ENCODE measurements around the gene PTPRQ. TPM values are rescaled to one million over a fixed set of nuclear protein-coding genes. Genes with fewer than 3 reads are reported as not detected.

The PTPRQ gene
- total RNA-seq, 2 experiments from 2014 or later: not detected

DNA sequence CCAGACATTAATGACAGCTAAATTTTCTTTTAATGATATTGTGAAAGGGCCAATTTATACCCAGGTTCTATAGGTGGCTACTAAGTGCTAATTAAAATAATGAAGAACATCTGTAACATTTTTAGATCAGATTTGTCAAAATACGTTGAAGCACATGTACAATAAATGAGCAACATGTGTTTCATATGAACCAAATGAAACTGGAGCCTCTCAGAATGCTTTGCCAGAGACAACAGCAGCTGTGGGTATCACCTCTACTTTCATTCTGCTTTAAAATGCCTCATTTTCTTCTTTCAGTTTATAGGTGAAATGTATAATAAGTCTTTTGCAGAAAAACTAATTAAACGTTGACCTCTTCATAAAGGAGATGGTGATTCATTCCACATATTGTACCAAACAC, 237.3 kb downstream of the PTPRQ start:
- Mint-ChIP-seq H3K27me3 (no peaks in the 10 kb centered on the region), H3K27ac (no peak overlapping the region), H3K4me1 (no peaks in the 10 kb centered on the region), H3K9me3 (no peaks in the 10 kb centered on the region), H3K36me3 (no peaks in the 10 kb centered on the region), H3K4me3 (no peak overlapping the region)
- DNase-seq: no peak

DNA sequence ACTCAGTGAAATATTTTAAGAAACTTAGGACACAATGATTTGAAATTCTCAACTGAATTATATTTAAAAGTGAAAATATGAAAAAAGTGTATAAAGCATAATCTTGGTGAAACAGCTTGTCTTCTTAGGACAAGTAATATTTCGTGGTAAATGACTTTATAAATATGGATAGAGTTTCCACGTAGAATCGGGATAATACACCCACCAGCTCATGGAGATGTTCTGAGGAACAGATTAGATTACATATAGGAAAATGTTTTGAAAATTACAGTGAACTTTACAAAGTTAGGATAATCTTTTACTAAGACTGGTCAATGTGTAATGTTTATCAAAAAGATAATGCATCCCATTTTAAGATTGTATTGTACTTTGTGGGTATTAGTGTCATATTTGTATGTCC, 237.8 kb downstream of the PTPRQ start:
- Mint-ChIP-seq H3K9me3 (no peaks in the 10 kb centered on the region), H3K4me3 (no peak overlapping the region), H3K27ac (no peak overlapping the region), H3K4me1 (no peaks in the 10 kb centered on the region), H3K27me3 (no peaks in the 10 kb centered on the region), H3K36me3 (no peaks in the 10 kb centered on the region)
- no peak for DNase-seq

DNA sequence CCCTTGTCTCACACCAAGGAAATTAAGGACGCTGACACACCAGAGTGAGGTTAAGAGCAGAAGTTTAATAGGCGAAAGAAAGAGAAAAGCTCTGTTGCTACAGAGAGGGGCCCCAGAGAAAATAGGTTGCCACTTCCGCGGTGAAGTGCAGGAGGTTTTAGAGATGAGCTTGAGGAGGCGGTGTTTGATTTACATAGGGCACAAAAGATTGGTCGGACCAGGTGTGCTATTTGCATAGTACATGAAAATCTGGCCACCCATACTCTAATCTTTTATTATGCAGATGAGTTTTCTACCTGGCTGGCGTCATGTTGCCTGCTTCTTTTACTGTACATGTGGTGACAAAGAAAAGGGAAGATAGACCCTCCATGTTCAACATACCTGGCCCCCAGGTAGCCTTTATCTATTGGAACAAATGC, 240.1 kb downstream of the PTPRQ start:
- Mint-ChIP-seq H3K4me1 (no peaks in the 10 kb centered on the region), H3K36me3 (no peaks in the 10 kb centered on the region), H3K27ac (no peak overlapping the region), H3K27me3 (no peaks in the 10 kb centered on the region), H3K4me3 (no peak overlapping the region), H3K9me3 (no peaks in the 10 kb centered on the region)
- DNase-seq: no peak

DNA sequence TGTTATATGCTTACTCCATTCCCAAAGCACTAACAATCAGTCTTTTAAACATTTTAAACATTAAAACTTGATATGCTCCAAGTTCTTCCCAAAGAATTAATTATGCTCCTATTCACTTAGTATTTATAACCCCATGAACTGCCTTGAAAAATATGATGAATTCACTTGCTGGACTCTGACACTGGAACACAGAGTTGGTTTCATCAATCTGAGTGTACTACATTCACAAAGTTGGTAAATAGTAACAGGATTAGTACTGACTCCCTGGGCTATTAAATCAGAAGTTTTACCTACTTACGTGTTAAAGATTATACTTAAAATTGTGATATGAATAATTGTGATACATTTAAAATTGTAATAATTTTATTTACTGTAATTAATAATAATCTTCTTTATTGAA, 246.1 kb downstream of the PTPRQ start:
- Mint-ChIP-seq H3K36me3 (no peaks in the 10 kb centered on the region), H3K4me3 (no peak overlapping the region), H3K27me3 (no peaks in the 10 kb centered on the region), H3K4me1 (no peaks in the 10 kb centered on the region), H3K27ac (no peak overlapping the region), H3K9me3 (no peaks in the 10 kb centered on the region)
- no peak for DNase-seq

DNA sequence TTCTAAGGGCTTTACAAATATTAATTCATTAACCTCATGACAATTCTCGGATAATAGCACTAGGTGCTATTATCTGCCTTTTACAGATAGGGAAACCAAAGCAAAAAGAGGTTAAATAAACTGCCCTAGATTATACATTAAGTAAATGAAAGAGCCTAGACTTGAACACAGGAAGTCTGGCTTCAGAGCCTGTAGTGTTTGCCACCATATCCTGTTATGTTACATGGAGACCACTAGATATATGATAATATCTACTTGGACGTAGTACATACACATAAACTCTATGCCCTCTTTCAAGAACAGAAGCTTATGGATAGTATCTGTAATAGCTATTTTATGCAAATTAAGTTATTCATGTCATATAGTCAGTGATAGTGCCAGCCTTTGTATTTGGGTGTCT, 246.5 kb downstream of the PTPRQ start:
- no peak for DNase-seq
- Mint-ChIP-seq H3K27me3 (no peaks in the 10 kb centered on the region), H3K9me3 (no peaks in the 10 kb centered on the region), H3K4me3 (no peak overlapping the region), H3K36me3 (no peaks in the 10 kb centered on the region), H3K27ac (no peak overlapping the region), H3K4me1 (no peaks in the 10 kb centered on the region)

DNA sequence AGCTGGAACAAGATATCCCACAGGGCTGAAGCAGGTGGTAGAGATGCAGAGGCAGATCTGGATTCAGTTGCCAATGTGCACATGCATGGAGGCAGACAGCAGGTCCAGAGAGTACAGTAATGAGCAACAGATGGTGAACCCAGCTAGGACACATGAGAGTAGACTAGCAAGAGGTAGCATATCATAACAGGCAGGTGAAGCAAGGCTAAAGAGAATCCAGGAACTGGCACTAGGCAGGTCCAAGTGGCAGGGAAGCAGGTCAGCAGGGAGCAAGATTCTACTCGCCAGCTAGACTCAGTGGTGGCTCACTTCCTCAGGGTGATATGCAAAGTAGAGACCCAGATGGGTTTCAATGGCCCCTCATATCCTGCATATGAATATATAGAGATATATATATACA, 248.1 kb downstream of the PTPRQ start:
- H3K27ac Mint-ChIP-seq: no peak overlapping the region
- H3K36me3 Mint-ChIP-seq: no peaks in the 10 kb centered on the region
- no peak for DNase-seq
- H3K4me1 Mint-ChIP-seq: no peaks in the 10 kb centered on the region
- no peaks in the 10 kb centered on the region for H3K27me3 Mint-ChIP-seq
- H3K9me3 Mint-ChIP-seq: no peaks in the 10 kb centered on the region
- no peak overlapping the region for H3K4me3 Mint-ChIP-seq

DNA sequence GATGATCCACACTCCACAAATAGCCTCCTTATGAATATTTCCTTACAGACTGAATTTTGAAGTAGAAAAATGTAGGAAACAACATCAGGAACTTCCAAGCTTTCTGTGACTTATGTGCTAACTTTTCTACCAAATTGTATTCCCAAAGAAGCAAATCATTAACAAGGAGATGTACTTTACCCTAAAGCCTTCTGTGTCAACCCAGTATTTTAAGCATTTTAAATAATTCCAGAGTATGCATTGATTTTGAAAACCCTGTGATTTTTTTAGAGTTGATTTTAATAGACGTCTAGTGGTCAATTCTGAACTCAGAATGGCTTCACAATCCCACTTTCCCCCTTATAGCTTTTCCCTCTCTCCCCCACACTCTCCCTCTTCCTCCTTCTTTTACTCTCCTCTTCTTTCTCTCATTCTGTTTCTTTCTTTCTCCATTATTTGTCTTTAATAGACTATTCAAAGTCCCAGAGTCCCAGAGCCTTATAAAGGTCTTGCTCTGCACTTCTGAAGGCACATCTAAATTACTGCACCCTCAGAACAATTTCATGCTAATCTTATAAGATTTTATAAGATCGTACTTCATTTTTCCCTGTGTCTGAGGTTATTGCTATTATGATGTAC, 253.3 kb downstream of the PTPRQ start:
- Mint-ChIP-seq H3K4me1 (no peaks in the 10 kb centered on the region), H3K36me3 (no peaks in the 10 kb centered on the region), H3K27me3 (no peaks in the 10 kb centered on the region)

DNA sequence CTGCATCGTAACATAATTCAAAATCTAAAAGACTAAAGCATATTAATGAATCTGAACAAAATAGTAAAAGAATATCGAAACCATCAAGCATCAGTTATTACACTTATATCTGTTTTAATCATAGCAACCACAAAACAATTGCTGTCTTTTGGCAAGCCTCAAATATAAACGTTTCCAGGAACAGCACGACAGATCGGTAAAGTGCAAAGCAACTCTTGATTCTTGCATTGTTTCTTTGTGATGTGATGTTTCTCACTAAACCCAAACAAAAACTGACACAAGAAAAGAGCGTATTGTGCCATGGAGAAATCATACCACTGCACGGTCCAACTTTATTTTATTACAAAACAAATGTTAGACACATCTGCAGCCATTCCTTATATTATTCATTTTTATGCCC, 254.2 kb downstream of the PTPRQ start:
- Mint-ChIP-seq H3K4me3 (no peak overlapping the region), H3K9me3 (no peaks in the 10 kb centered on the region), H3K36me3 (no peaks in the 10 kb centered on the region), H3K4me1 (no peaks in the 10 kb centered on the region), H3K27me3 (no peaks in the 10 kb centered on the region), H3K27ac (no peak overlapping the region)
- DNase-seq: no peak

More for the DNA sequence above, 253.3 kb downstream of the PTPRQ start:
- no peak for DNase-seq
- Mint-ChIP-seq H3K27ac (no peak overlapping the region), H3K4me3 (no peak overlapping the region), H3K9me3 (no peaks in the 10 kb centered on the region)

DNA sequence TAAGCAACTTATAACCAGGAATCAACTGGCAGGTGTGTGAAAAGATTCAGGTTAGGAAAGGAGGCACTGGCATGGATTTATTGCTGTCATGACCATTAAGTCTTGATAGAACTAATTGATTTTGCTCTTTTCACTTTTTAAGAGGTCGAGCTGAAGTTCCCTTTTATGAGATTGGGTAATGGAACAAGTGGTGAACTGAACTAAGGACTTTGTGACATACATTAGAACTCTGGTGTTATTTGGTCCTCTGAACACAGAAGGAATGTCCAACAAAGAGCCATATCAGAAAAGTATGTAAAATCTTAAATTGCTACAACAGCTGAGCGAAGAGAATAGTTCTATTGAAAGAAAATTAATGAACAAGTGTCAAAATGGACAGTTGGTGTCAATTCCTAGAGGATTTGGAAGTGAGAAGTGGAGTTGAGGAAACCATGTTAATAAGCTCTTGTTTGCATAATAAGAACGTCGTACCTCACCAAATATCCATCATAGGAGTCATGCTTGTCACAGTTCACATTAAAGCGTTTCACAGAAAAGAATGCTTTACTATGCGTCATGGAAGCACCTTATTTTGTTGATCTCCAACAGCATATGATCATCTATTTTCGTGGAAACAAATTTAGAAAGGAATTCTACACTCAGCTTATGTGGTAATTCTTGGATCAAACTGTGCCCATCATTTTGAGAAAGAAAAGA, 255.0 kb downstream of the PTPRQ start:
- H3K4me3 Mint-ChIP-seq: no peak overlapping the region
- DNase-seq: no peak
- H3K27me3 Mint-ChIP-seq: no peaks in the 10 kb centered on the region
- H3K4me1 Mint-ChIP-seq: no peaks in the 10 kb centered on the region
- H3K36me3 Mint-ChIP-seq: no peaks in the 10 kb centered on the region
- no peak overlapping the region for H3K27ac Mint-ChIP-seq
- no peaks in the 10 kb centered on the region for H3K9me3 Mint-ChIP-seq

DNA sequence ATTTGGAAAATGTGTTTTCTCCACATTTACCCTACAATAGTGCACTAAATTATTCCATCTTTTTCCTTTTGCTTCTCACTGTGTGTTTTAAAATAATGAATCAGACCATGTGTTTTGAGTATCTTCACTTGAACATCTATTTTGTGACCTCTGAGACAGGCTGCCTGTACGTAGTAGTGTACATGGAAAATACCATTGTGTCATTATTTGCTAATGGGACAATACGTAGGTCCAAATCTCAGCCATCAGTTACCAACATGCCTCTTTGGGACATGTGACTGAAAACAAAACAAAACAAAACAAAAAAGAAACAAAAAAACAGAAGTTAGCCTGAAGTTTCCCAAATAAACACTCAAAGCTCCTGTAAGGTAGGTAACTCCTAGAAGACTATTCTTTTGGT, 256.3 kb downstream of the PTPRQ start:
- Mint-ChIP-seq H3K36me3 (no peaks in the 10 kb centered on the region), H3K4me3 (no peak overlapping the region), H3K9me3 (no peaks in the 10 kb centered on the region), H3K27me3 (no peaks in the 10 kb centered on the region), H3K4me1 (no peaks in the 10 kb centered on the region), H3K27ac (no peak overlapping the region)
- no peak for DNase-seq

DNA sequence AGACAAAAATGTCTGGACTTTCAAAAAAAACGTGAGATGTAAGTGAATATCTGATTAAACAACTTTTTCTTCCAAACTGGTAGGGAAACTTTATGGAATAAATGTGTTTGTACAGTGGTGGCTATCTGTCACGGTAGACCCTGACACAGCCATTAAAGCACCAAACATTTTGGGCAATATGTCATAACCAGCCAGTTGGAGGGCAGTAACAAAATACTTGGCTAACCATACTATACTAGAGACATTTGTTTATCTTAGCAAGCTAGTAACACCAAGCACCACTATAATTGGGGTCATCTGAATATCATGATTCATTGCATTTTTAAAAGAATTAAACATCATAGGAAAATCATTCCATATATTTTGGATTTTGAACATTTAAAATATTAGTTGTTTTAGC, 257.4 kb downstream of the PTPRQ start:
- H3K4me1 Mint-ChIP-seq: no peaks in the 10 kb centered on the region
- peaks cover 1% of the 10 kb centered on the region for H3K9me3 Mint-ChIP-seq
- no peak overlapping the region for H3K4me3 Mint-ChIP-seq
- H3K36me3 Mint-ChIP-seq: no peaks in the 10 kb centered on the region
- no peak for DNase-seq
- no peak overlapping the region for H3K27ac Mint-ChIP-seq
- H3K27me3 Mint-ChIP-seq: peaks cover 5% of the 10 kb centered on the region

DNA sequence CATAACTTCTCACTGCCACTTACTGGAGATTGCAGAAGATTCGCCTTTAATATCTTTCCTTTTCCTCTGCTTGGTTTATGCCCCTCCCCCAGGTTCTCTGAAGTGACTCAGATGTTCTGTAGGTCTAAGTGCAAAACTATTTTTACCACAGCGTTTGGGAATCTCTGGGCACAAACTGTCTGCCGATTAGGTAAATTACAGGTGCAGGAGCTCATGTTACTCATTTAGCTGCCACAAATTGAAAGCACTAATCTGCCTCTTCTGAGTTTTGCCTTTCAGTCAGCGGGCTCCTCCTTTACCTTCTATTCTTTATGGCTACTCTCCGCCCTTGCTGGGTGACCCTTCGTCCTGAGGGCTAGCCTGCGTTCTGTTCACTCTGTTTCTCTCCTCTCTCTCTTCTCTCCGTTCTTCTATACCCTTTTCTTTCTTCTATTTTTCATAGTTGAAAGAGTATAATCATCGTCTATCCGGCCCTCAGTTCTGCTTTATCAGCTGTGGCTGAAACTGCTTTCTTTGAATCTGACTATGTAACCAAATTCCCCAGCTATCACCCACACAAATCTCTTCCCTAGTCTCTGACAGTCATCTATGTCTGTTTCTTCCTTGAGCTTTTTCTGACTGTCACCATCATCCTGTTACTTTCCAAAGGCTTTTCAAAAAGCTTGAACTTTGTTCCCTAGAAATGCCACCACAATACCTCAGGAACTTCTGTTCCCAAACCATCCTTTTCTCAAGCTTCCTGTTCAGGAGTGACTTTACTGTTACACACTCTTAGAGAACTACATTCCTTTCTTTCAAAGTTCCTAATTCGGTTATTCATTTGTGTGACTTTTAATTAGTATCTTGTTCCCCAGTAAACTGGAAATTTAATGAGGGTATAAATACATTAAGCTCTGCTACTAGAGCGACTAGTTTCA, 259.1 kb downstream of the PTPRQ start:
- Mint-ChIP-seq H3K27ac (no peak overlapping the region), H3K36me3 (no peaks in the 10 kb centered on the region), H3K4me1 (no peaks in the 10 kb centered on the region), H3K27me3 (peaks cover 21% of the 10 kb centered on the region), H3K4me3 (no peak overlapping the region), H3K9me3 (peaks cover 1% of the 10 kb centered on the region)
- no peak for DNase-seq

DNA sequence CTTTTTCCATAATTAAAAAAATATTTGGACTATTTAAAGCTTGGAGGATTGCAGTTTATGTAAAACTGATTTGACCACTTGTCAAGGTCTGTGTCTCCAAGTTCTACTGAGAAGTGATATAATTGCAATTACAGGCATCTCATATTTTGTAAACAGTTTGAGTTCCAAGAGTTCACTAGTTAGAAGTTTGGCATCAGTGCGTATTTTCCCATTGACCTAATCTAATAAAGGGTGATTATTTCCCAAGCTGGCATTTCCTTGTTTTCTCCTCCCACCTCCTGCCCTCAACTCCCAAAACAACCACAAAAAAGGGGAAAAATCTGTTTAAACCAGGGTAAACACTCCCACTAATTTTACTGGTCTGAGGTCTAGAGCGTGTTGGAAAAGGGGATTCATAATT, 260.4 kb downstream of the PTPRQ start:
- Mint-ChIP-seq H3K36me3 (no peaks in the 10 kb centered on the region), H3K27ac (no peak overlapping the region), H3K27me3 (peaks cover 33% of the 10 kb centered on the region), H3K4me3 (no peak overlapping the region), H3K9me3 (peaks cover 1% of the 10 kb centered on the region), H3K4me1 (no peaks in the 10 kb centered on the region)
- no peak for DNase-seq

DNA sequence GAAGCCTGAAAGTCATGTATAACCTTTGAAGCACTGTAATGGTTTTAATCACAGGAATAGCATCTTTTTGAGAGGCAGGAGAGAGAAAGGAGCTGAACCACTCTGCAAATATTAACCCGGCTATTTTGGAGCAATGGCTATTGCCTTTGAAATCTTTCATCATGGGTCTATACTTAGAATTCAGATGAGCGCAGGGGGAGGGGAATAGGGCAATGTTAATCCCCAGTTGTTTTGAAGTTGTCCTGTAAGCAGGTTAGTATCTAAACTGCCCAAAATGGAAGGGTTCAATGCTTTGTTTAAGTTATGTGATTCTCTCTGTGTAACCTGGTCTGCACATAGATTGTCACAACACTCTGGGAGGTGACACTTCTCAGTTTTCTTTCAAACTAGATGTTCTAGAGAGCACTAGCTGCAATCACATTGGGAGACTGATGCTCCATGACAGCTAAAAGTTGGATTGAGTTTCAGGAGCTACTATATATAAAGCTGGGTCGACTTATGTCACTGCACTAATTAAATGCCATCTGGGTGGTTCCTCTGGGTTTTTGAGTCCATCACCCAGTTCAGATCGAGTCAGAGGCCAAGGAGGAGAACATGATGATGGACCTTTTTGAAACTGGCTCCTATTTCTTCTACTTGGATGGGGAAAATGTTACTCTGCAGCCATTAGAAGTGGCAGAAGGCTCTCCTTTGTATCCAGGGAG, 263.2 kb downstream of the PTPRQ start, which contains the start of gene MYF6:
MYF6 (plus strand) TSS at position 509 of the 704 bp plus-strand sequence; CDS start at position 595, 86 bp downstream.
- Mint-ChIP-seq H3K9me3 (peaks cover 1% of the 10 kb centered on the region), H3K36me3 (no peaks in the 10 kb centered on the region), H3K27ac (no peak within 1 kb of the TSS), H3K4me1 (no peaks in the 10 kb centered on the region), H3K27me3 (peaks cover 53% of the 10 kb centered on the region), H3K4me3 (no peak within 1 kb of the TSS)
- no peak for DNase-seq

DNA sequence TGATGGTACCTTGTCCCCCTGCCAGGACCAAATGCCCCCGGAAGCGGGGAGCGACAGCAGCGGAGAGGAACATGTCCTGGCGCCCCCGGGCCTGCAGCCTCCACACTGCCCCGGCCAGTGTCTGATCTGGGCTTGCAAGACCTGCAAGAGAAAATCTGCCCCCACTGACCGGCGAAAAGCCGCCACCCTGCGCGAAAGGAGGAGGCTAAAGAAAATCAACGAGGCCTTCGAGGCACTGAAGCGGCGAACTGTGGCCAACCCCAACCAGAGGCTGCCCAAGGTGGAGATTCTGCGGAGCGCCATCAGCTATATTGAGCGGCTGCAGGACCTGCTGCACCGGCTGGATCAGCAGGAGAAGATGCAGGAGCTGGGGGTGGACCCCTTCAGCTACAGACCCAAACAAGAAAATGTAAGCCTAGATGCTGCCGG, 263.8 kb downstream of the PTPRQ start:
- no peaks in the 10 kb centered on the region for H3K4me1 Mint-ChIP-seq
- no peak for DNase-seq
- H3K9me3 Mint-ChIP-seq: peaks cover 1% of the 10 kb centered on the region
- peaks cover 57% of the 10 kb centered on the region for H3K27me3 Mint-ChIP-seq
- H3K36me3 Mint-ChIP-seq: no peaks in the 10 kb centered on the region
- no peak overlapping the region for H3K27ac Mint-ChIP-seq
- no peak overlapping the region for H3K4me3 Mint-ChIP-seq

All from activated naive CD8-positive, alpha-beta T cell treated with anti-CD3 and anti-CD28 coated beads for 36 hours (primary cell).